NCI-H1417 treated with DMSO at 0.1 percent for 48 hours (cell line): ENCODE results near the gene PTPRJ.
"Not testable (repeated sequence)": the region's sequence is repeated elsewhere in the genome, so short reads cannot be mapped to it uniquely, and the experiment has no call there.

Source experiments
- DNase-seq: peaks from one replicate; lab custom pipeline; 2025; lab: John Stamatoyannopoulos, UW

PTPRJ gene

DNA sequence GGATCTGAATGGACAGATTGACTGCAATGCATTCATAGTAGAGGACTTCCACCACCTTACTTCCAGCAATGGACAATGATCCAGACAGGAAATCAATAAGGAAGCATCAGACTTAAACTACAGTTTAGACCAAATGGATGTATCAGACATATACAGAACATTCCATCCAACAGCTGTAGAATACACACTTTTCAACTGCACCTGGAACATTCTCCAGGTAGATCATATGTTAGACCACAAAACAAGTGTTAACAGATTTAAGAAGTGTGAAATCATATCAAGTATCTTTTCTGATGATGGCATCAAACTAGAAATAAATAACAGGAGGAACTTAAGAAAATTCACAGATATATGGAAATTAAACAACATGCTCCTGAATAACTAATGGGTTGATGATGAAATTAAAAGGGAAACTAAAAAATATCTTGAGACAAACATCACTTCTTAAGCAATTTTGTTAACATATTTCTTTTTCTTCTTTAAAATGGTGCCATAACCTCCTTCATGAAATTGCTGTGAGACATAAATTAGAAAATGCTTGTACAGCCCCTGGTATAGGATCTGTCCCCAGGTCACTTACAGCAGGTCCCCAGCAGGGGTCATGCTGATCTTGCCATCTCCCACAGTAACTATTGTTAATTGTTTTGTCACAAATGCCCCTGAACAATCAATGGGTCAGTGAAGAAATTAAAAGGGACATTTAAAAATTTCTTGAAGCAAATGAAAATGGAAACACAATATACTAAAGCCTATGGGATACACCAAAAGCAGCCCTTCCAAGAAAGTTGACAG lies 136.3 kb downstream of the PTPRJ start:
- no peak for DNase-seq

- no peak for DNase-seq
These were observed 141.9 kb downstream of the PTPRJ start for GRCh38 chr11:48122246-48122645.

- no peak for DNase-seq
These were observed 142.3 kb downstream of the PTPRJ start for GRCh38 chr11:48122656-48123055.

GRCh38 chr11:48123254-48123875 lies 143.0 kb downstream of the PTPRJ start:
- DNase-seq, result no peak

DNA sequence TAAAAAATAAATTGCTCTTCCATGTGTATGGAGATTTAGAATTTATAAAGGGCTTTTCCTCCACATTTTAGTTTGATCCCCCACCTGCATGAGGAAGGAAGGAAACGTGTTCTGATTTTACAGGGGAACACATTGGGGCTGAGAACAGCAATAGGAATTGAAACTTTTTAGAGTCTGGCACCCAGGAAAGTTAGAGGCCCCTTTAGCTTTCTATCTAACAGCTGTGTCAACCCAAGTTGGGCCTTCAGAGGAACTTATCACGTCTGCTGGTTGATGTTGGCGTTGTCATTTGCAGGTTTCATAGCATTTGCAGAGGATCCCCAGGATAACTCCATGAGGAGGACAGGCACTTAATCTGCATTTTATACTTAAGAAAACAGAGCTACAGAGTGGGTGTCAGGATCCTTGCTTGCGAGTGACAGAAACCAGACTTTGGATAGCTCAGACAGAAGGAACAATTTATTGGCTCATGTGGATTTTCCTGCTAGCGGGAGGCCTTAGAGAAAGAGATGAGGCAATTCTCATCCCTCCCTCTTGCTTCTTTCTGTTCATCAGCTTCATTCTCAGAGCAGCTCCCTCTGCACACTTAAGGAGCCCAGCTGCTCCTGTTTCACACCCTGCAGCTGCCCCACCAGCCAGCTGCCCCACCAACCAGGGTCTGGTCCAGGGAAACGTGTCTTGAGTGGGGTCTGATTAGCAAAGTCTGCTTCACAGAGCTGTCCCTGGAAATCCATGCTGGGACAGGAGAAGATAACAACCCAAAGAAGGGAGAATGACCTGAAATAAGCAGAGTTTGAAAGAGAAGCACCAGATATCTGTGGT lies 143.8 kb downstream of the PTPRJ start:
- DNase-seq, result no peak

DNA sequence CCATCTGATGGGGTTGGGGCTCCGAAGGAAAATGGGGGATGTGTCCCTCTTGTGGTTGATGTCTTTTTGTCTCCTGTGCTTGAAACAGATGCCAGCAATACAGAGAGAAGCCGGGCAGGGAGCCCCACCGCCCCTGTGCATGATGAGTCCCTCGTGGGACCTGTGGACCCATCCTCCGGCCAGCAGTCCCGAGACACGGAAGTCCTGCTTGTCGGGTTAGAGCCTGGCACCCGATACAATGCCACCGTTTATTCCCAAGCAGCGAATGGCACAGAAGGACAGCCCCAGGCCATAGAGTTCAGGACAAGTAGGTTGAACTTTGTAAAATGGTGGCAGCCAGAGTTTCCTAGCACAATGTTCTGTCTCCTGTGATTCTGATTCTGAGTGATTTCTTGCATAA lies 144.5 kb downstream of the PTPRJ start:
- DNase-seq, result no peak

- no peak for DNase-seq
These were observed 145.5 kb downstream of the PTPRJ start for GRCh38 chr11:48125866-48126265.

DNA sequence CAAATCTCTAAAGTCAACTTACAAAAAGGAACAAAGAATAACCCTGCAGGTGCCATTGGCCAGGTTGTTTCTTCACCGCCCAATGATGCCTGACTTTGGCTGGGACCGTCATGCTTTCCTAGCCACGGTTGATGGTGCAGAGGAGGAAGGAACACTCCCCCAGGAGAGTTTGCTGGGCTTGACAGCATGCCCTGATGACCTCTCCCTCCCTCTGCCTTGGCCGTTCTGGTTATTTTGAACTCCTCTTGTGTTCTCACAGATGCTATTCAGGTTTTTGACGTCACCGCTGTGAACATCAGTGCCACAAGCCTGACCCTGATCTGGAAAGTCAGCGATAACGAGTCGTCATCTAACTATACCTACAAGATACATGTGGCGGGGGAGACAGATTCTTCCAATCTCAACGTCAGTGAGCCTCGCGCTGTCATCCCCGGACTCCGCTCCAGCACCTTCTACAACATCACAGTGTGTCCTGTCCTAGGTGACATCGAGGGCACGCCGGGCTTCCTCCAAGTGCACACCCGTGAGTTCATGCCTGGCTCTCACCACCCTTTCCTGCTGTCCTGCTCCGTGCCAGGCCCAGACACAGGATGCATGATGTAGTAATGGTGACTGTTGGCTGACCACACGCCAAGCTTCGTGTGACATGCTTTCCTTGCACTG lies 147.3 kb downstream of the PTPRJ start:
- no peak for DNase-seq

DNA sequence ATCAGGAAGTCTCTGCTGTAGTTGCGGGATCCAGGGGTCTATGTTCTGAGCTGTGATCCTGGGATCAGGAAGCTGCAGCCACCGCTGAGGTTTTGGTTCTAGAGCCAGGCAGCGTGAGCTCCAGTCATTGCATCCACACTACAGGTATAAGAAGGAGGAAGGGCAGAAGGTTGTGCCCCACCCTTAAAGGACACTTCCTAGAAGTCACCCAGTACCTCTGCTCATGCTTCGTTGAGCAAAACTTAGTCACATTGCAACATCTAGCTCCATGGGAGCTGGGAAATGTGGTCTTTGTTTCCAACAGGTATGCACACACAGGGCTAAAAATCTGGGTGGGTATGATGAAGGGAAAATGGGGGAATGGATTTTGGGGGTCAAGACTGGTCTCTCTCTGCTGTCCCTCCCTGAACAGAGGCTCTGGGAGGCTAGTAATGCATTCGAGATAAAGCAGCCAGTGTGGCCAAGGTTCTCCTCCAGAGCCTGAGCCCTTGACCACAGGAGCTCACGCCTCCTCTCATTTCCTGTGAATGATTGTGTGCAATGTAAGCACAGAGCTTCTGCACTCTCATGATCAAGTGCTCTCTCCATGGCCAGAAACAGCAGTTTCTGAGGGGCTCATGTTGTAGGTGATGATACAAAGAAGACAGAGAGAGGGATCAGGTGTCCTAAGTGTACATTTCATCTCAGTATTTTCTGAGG lies 149.5 kb downstream of the PTPRJ start:
- DNase-seq, result no peak

GRCh38 chr11:48134221-48134922 lies 154.0 kb downstream of the PTPRJ start:
- no peak for DNase-seq

DNA sequence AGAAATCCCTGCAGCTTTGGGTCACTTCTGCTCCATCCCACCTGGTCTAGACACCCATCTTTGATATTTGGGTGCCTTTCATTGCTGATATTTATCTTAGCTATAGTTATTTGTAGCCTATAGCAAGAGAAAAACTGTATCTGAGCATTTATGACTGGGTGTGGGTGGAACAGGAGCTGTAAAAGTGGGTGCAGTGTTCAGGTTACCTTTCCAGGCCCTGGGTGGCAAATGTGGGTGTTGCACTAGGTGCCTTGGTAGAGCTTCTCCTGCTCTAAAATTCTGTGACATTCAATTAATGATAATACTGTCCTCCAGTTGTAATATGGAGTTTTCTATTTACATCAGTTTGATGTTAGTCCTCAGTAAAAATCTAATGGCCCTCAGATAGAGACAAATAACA lies 157.9 kb downstream of the PTPRJ start:
- no peak for DNase-seq

DNA sequence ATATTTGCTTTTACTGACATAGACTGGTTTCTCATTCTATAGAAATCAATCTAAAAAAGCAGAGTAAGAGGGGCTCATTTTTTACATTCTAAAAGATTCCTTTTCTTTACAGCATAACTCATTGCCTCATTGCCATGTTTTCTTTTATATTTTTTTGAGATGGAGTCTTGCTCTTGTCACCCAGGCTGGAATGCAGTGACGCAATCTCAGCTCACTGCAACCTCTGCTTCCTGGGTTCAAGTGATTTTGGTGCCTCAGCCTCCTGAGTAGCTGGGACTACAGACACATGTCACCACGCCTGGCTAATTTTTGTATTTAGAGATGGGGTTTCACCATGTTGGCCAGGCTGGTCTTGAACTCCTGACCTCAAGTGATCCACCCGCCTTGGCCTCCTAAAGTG lies 159.5 kb downstream of the PTPRJ start:
- DNase-seq, result not testable (repeated sequence)

DNA sequence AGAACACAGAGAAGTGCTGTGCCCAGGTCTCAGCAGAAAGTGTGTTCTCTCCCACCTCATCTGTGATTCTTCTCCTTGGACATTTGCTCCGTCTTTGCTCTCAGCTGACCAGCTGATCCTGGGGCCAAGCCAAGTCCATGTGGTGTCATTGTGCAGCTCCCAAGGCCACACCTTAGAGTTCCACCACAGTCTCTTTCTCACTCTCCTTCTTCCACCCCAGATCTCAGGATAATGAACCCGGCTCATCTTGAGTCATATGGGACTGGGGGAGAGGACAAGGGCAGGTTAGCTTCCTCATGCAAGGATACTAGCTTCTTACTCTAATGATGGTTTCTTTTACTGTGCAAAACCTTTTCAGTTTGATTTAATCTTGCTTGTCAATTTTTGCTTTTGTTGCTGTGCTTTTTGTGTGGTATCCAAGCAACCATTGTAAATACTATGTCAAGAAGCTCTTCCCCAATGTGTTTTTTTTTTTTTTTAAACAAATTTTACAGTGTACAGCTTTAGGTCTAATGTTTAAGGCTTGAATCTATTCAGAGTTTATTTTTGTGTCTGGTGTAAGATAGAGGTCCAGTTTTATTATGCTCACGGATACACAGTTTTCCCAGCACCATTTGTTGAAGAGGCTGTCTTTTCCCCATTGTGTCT lies 161.2 kb downstream of the PTPRJ start:
- no peak for DNase-seq

- no peak for DNase-seq
These were observed 162.5 kb downstream of the PTPRJ start for GRCh38 chr11:48142889-48143288.

GRCh38 chr11:48148749-48149148 lies 168.4 kb downstream of the PTPRJ start:
- no peak for DNase-seq

GRCh38 chr11:48150213-48150612 lies 169.9 kb downstream of the PTPRJ start:
- DNase-seq, result no peak

GRCh38 chr11:48154151-48154550 lies 173.8 kb downstream of the PTPRJ start:
- no peak for DNase-seq

DNA sequence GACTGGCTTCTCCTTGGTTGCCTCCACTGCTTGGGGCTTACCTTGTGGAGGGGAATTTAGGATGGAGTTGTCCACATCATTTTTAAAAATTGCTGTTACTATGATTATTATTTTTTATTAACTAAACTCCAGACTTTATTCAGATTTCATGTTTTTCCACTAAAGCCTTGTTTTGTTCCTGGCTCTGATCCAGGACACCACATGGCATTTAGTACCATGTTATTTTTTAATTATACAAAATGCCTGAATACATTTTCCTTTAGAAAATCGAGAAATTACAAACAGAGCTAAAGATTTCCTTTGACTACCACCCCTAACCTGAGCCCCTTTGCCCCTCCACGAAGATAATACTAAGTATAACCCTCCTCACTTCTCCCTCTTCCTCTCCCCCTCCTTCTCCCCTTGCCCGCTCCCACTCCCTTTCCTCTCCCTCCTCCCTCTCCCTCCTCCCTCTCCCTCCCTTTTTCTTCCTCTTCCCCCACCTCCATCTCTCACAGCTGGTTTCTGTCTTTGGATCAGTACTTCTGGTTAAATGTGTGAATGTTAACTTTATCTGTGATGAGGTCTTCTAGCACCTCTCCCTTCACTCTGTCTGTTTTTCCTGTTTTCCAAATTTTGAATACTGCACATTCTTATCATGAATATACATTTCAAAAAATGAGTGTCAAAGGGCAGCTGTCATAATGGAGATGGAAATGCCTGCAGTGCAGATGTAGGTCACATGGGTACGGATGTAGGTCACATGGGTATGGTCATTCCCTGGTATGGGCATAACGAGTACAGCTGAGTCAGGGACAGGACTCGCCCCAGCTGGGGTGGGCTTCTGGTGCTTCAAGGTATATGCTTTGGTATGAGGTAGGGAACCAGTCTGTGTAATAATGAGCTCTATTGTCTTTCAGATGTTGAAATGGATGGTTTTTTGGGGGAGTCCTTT lies 181.9 kb downstream of the PTPRJ start:
- DNase-seq, result no peak

DNA sequence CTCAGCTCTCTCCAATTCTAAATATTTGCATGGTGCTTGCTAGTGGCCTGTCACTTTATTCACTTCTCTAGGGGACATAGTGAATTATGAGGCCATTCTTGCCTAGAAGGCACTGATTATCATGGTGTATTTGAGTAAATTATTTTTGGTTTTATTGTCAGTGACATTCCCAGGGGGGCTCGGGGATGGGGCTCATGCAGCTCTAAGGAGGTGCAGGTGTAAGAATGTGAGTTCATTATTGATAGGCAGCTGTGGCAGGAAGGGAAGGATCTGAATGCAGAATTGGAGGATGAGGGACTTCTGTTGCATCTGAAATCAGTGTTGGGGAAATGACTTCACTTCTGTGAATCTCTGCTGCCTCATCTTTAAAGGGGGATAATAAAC lies 182.5 kb downstream of the PTPRJ start:
- no peak for DNase-seq
